Neutrophil (primary cell): ENCODE measurements around the gene SELENOW.

Experiments
- H3K27ac ChIP-seq: fragments of 200-600 bp; sonication (generic); 2 replicates; pipeline ENCODE4 v1.5.1; 2016; ENCODE audit warnings: mild to moderate bottlenecking, moderate library complexity
- H3K27me3 ChIP-seq: fragments of 200-600 bp; sonication (generic); 2 replicates; pipeline ENCODE4 v1.6.0; 2016; ENCODE audit warnings: mild to moderate bottlenecking
- H3K36me3 ChIP-seq: fragments of 200-600 bp; sonication (generic); 2 replicates; pipeline ENCODE4 v1.5.1; 2017
- H3K4me1 ChIP-seq, 2 experiments: fragments of 200-600 bp in 1 of 2; sonication (generic) in 1 of 2; 1 replicate in 1 of 2; 2 replicates in 1 of 2; pipeline versions ENCODE4 v1.5.1 to v1.6.1; 2013 to 2016; ENCODE audit warnings: low read depth in 1 of 2, low read length in 1 of 2, mild to moderate bottlenecking in 1 of 2, moderate library complexity in 1 of 2; ENCODE audit not compliant: control insufficient read depth in 1 of 2, insufficient read depth in 1 of 2
- H3K4me3 ChIP-seq, 2 experiments: fragments of 200-600 bp in 1 of 2; sonication (generic) in 1 of 2; 1 replicate in 1 of 2; 2 replicates in 1 of 2; pipeline ENCODE4 v1.5.1; 2013 to 2016; ENCODE audit warnings: low read depth in 1 of 2, low read length in 1 of 2, mild to moderate bottlenecking in 1 of 2, moderate library complexity in 1 of 2
- H3K9me3 ChIP-seq: fragments of 200-600 bp; sonication (generic); 2 replicates; pipeline ENCODE4 v1.5.1; 2016
- TF ChIP-seq, protein P1 (sequence below): fragments of 200-600 bp; sonication (generic); IDR thresholded peaks from 2 replicates; pipeline ENCODE4 v1.5.1; 2016; ENCODE audit warnings: antibody characterized with exemption

SELENOW gene

DNA sequence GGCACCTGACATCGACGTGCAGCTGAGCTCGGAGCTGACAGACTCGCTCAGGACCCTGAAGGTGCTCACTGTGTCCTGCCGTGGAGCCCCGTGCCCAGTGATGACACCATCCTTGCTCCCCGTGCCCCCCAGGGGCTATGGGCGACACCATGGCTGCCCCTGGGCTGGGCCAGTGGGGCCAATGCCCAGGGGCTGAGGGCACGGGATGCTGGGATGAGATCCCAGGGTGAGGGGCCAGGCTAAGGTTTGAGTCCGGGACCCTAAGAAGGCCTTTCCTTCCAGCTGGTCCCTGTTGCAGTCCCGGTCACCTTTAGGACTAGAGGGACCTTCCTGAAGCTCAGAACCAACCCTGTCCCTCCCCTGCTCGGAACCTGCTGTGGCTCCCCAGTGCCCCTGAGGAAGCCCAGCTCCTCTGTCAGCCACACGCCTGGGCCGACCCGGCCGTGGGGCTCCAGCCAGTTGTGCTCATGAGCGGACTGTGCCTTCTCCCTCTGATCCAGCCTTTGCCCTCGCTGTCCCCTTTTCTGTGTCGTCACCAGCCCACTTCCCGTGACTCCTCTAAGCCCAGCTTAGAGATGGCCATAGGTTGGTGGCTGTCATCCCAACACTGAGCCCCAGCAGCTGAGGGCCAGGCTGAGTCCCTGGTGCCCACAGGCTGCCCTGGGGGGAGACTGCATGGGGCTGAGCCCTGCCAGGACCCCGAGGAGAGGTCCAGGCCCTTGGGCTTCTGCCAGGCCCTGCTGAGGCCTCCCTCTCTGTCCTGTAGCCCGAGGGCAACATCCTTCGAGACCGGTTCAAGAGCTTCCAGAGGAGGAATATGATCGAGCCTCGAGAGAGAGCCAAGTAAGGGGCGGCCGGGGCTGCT is 22.5 kb upstream of the SELENOW start:
- H3K9me3 ChIP-seq: no peaks in the 10 kb centered on the region
- no peaks in the 10 kb centered on the region for H3K4me1 ChIP-seq
- no peaks in the 10 kb centered on the region for H3K27me3 ChIP-seq
- TF ChIP-seq, protein P1, sequence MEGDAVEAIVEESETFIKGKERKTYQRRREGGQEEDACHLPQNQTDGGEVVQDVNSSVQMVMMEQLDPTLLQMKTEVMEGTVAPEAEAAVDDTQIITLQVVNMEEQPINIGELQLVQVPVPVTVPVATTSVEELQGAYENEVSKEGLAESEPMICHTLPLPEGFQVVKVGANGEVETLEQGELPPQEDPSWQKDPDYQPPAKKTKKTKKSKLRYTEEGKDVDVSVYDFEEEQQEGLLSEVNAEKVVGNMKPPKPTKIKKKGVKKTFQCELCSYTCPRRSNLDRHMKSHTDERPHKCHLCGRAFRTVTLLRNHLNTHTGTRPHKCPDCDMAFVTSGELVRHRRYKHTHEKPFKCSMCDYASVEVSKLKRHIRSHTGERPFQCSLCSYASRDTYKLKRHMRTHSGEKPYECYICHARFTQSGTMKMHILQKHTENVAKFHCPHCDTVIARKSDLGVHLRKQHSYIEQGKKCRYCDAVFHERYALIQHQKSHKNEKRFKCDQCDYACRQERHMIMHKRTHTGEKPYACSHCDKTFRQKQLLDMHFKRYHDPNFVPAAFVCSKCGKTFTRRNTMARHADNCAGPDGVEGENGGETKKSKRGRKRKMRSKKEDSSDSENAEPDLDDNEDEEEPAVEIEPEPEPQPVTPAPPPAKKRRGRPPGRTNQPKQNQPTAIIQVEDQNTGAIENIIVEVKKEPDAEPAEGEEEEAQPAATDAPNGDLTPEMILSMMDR: no peak
- no peak overlapping the region for H3K27ac ChIP-seq
- H3K4me3 ChIP-seq: no peak overlapping the region
- peaks cover 78% of the 10 kb centered on the region for H3K36me3 ChIP-seq

DNA sequence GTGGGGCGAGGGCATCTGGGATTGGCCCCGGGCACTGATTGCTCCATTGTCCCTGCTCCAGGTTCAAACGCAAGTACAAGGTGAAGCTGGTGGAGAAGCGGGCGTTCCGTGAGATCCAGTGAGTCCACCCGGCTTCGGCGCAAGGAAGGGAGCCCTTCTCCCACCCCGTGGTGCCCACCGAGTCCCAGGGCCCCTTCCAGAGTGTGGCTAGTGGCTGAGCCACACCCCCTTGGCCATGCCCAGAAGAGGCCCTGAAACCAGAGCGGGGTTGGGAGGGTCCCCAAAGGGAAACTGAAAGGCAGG is 21.9 kb upstream of the SELENOW start:
- Histone ChIP-seq H3K27ac (no peak overlapping the region), H3K9me3 (no peaks in the 10 kb centered on the region), H3K36me3 (peaks cover 72% of the 10 kb centered on the region), H3K4me1 (no peaks in the 10 kb centered on the region), H3K4me3 (no peak overlapping the region), H3K27me3 (no peaks in the 10 kb centered on the region)
- TF ChIP-seq, protein P1: no peak

DNA sequence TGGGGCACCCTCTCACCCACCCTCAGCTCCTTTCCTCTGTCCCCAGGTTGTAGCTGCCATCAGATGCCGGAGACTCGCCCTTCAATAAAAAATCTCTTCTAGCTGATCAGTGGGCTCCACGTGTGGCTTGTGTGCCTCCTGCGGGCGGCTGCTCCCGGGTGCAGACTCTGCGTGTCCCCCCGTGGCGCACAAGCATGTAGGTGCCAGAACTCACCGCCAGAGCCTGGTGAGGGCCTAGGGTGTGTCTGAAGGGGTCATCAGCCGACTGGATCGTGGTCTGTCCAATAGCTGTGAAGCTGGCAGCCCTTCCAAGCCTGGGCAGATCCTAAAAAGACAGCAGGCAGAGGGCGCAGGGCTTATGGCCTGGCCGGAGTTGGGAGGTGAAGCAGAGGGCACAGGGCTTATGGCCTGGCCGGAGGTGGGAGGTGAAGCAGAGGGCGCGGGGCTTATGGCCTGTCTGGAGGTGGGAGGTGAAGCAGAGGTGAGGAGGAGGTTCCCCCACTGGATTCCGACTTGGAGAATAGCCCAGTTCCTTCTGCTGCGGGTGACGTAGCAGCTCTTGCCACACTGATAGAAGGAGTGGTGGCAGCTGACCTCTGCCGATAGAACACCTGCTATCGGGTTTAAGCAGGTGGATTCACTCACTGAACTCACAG is 21.4 kb upstream of the SELENOW start:
- H3K27ac ChIP-seq: no peak overlapping the region
- no peaks in the 10 kb centered on the region for H3K27me3 ChIP-seq
- peaks cover 67% of the 10 kb centered on the region for H3K36me3 ChIP-seq
- TF ChIP-seq, protein P1: no peak
- H3K9me3 ChIP-seq: no peaks in the 10 kb centered on the region
- no peaks in the 10 kb centered on the region for H3K4me1 ChIP-seq
- H3K4me3 ChIP-seq: no peak overlapping the region

DNA sequence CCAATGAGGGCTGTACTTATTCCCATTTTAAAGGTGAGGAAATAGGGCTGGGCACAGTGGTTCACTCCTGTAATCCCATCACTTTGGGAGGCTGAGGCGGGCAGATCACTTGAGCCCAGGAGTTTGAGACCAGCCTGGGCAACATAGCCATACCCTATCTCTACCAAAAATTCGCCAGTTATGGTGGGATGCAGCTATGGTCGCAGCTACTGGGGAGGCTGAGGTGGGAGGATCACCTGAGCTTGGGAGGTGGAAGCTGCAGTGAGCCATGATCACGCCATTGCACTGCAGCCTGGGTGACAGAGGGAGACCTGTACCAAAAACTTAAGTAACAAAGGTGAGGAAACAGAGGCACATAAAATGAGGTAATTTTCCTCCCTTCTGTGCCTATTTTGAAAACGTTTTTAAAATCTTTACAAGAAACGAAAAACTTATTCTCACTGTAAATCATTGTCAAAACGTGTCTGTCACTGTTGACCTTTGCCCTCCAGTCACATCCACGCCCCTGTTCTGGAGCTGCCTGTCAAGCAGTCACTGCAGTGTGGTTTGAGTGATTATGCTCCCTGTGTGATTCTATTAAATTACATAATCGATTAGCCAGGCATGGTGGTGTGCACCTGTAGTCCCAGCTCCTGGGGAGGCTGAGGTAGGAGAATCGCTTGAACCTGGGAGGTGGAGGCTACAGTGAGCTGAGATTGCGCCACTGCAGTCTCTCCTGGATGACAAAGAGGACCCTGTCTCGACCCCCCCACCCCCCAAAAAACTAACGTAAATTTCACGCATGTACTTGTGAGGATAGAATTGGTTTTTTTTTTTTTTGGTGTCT is 20.7 kb upstream of the SELENOW start:
- Histone ChIP-seq H3K9me3 (no peaks in the 10 kb centered on the region), H3K27me3 (no peaks in the 10 kb centered on the region), H3K27ac (no peak overlapping the region), H3K4me3 (no peak overlapping the region), H3K4me1 (no peaks in the 10 kb centered on the region), H3K36me3 (peaks cover 60% of the 10 kb centered on the region)
- TF ChIP-seq, protein P1: no peak

DNA sequence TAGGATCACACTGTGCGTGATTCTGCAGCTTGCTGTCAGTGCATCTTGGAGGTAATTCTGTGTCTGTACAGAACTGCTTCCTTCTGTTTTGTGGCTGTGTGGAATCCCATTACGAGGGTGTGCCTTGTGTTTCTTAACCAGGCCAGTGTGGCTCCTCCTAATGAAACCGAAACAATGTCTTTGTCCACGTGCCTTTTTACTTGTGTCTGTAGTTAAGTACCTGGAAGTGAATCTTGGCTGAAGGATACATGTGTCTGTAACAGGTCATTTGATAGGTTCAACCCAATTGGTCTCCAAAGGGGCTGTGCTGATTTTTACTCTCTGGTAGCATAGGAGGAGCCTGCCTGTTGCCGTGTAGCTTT is 20.1 kb upstream of the SELENOW start:
- TF ChIP-seq, protein P1: no peak
- H3K9me3 ChIP-seq: no peaks in the 10 kb centered on the region
- peaks cover 54% of the 10 kb centered on the region for H3K36me3 ChIP-seq
- H3K27me3 ChIP-seq: no peaks in the 10 kb centered on the region
- no peaks in the 10 kb centered on the region for H3K4me1 ChIP-seq
- H3K4me3 ChIP-seq: no peak overlapping the region
- no peak overlapping the region for H3K27ac ChIP-seq
